GM15510 (cell line): ENCODE data around the gene ERLIN1.

ENCODE experiments used
- POLR2A ChIP-seq: IDR thresholded peaks from 3 replicates; pipeline ENCODE4 v1.6.1; 2011; ENCODE audit warnings: borderline replicate concordance; ENCODE audit not compliant: insufficient read length; ENCODE audit errors: extremely low read depth

ERLIN1 gene

GRCh38 chr10:100182281-100182680, 3.5 kb downstream of the ERLIN1 start:
- no peak for TF ChIP-seq POLR2A

GRCh38 chr10:100175875-100176274, 10.0 kb downstream of the ERLIN1 start:
- no peak for TF ChIP-seq POLR2A

GRCh38 chr10:100174699-100175677, 10.8 kb downstream of the ERLIN1 start:
- no peak for TF ChIP-seq POLR2A

DNA sequence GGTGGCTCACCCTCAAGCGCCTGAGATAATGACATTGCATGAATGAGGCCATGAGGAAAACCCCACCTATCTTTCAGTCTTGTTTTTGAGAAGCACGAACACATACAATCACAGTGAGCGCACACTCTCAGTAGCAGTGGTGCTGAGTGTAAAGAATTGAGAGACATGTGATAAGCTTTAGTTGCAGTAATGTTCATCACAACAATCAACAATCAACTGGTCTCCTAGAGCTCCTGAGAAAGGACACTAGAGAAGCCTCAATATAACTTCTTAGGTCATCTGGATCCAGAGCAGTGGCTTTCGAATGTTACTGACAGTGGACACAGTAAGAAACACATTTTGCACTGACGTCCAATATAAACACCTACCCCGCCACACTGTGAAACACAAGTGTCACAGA, 12.8 kb downstream of the ERLIN1 start:
- no peak for TF ChIP-seq POLR2A

DNA sequence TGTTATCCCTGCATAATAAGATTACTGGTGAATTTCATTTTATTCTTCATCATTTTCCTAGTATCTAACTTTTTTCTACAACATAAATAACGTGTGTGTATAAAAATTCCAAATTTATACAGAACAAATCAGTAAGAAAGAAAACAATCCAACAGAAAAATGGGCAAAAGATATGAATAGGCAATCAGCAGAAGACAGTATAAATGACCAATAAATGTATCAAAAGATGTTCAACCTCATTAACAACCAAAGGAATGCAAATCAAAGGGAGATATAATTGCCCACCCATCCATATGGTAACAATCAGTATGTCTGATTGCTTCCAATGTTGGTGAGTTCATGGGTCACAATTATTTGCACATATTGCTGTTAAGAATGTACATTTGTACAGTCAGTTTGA, 13.5 kb downstream of the ERLIN1 start:
- no peak for TF ChIP-seq POLR2A

DNA sequence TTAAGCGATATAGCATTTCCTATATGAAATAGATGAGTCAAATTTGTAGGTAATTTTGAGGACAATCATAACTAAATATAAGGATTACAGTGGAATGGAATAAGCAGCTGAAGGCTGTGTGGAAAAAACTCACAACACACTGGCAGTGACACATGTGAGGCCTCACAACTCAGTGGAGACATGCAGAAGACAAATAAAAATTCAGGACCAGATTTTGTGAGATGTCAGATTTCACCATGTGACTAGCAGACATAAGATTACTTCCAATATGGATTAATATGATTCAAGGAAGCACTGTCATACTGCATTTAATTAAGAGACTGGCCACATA, 17.6 kb downstream of the ERLIN1 start:
- no peak for TF ChIP-seq POLR2A

DNA sequence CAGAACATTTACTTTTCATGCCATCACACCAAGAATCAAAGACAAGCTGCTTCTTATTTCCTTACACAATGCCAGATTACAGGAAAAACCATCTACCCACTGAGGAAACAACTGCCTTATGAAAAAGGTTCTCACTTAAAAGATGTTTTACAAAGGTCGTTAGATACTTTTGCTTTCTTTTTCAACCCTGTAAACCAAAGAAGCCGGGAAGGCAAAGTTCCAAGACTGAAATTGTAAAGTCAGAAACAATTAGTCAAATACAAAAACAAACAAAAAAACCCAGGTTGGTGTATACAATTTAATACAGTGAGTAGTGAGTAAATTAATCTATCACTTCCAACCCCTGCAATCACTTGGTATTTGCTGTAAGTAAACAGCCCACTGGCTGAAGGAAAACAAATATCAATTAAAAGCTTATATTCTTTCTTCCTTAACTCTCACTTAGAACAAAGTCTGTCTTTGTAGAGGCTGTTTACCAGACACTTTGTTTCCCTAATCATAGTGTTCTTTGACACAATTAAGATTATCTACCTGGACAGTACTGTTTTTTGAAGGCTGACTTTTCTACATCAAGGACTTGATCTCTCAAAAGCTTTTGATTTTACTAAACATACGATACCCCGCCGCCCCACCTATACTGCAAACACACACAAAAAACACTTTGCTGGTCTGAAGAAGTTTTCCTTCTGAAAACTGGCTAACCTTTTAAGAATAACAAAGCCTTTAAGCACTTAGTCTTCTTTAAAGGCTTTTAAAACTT, 18.1 kb downstream of the ERLIN1 start:
- no peak for TF ChIP-seq POLR2A

DNA sequence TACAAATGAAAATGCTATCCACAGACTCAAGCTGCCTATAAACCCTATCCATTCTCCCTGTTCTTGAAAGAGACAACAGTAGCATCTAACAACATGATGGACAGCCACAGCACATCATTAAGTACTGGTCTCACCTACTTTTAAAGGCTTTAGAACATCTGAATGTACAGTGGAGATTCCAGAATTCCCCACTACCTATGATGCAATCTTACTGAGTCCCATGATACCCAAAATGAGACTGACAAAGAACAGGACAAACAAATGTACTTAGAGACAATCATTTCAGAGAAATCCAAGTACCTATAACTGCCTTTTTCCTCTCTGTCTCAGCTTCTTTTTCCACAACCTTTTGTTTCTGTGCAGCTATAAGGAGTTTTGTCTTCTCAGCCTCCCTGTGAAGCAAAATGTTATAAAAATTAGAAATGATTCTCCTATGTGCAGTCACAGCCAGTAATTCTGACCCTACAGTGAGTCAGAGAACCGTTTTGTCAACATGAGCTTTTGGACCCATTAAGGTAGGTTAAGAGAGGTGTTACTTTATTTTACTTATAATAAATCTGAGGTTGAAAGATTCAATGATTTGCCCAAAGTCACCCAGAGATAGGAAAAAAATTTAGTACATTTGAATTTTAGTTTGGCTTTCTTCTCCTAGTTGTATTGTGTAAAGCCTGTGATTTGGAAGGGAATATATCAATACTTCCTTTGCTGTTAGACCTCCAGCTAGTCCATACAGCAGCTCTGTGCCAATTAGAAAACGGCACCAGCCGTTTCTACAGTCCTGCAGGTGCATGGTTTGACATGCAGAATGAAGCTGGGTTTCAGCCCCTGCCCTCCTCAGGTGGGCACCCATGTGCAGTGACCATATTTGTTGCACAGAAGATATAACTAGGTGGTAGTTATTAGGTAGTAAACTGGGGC, 21.9 kb downstream of the ERLIN1 start:
- no peak for TF ChIP-seq POLR2A

DNA sequence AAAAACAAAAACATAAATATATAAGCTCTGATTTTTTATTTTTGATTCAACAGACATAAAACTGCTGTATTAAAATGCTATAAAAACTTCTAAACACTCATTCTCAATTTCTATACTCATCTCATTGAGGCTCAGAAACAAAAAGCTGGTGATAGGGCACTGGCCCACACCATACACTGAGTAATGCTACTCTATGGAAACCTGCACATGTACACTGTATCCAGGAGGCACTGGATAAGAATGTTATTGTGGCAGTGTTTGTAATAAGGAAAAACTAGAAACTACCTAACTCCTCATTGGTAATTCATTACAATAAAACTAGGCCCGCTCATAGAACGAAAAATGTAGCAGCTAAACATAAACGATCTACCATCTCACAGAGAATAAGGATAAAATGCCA, 23.1 kb downstream of the ERLIN1 start:
- TF ChIP-seq POLR2A: no peak

GRCh38 chr10:100158044-100158805, 27.6 kb downstream of the ERLIN1 start:
- TF ChIP-seq POLR2A: no peak

DNA sequence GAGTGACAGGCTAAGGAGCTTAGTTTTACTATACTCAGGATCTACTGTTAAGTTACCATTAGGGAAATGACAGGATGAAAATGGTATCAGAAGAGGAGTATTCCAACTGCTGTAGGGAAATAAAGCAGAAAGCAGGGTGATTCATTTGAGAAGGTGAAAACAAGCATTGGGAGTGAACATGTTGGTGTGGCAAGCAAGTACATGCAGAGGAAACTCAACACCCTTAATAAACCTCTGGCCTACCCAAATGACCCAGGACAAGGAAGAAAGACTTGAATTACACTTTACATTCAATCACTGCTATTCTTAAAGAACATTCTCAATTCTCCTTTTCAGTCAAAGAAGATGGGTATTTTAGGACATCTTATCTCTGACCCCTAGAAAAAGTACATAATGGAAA, 28.7 kb downstream of the ERLIN1 start:
- TF ChIP-seq POLR2A: no peak

DNA sequence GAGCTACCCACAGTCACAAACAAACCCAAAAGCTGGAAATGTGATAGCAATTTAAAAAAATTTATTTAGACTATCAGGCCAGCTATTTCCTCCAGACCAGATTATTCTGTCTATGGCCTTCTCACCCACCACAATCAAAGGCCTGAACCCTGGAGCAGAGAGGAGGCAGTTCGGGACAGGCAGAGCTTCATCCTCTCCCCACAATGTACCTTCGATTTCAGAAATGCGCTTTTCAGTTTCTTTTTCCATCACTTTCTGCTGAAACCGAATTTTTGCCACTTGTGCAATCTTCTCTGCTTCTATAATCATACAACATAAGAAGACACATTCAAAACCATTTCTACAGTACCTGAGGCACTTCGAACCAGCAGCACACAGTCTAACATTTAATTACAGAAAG, 29.9 kb downstream of the ERLIN1 start:
- TF ChIP-seq POLR2A: no peak

GRCh38 chr10:100154666-100155065, 31.2 kb downstream of the ERLIN1 start:
- no peak for TF ChIP-seq POLR2A

- no peak for TF ChIP-seq POLR2A
These were observed 32.5 kb downstream of the ERLIN1 start for GRCh38 chr10:100153239-100153825.
